ENCODE data around the gene UBE2S. TPM values are rescaled to one million over a fixed set of nuclear protein-coding genes. Genes with fewer than 3 reads are reported as not detected.
"Not testable (repeated sequence)": the region's sequence is repeated elsewhere in the genome, so short reads cannot be mapped to it uniquely, and the experiment has no call there.

UBE2S gene
- total RNA-seq, 2 experiments from 2014 or later = 50.9 to 62.9 TPM

DNA sequence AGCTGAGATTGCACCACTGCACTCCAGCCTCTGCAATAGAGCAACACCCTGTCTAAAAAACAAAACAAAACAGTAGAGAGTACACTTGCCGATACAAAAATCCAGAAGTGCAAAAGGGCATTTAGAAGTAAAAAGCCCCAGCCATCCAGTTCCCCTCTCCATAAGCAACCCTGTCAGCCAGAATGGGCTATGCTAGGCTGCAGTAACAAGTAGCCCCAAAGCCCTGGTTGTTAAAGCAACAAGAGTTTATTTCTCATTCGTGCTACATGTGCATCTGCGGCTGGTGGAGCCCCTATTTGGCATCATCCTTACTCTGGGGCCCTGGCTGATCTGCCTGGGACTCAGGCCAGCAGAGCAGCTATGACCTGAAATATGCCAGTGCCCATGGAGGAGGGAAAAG is 16.9 kb upstream of the UBE2S start:
- intact Hi-C loops (cut with DNase I, micrococcal nuclease) = no loop called here
- CTCF ChIA-PET = no interaction called here
- Histone ChIP-seq H3K4me3 (ENCODE audit: low read length) (no peak overlapping the region), H3K36me3 (ENCODE audit: insufficient read depth, low read length) (no peaks in the 10 kb centered on the region), H3K9me3 (ENCODE audit: control insufficient read depth in 1 of 2, insufficient read depth in 1 of 2, low read length in 2 of 2) (peaks cover 0 to 4% of the 10 kb centered on the region in 2 experiments), H3K27ac (ENCODE audit: low read depth in 1 of 2, low read length in 2 of 2) (no peak overlapping the region), H3K4me1 (ENCODE audit: insufficient read depth, low read length) (peaks cover 23% of the 10 kb centered on the region), H3K27me3 (ENCODE audit: control insufficient read depth in 1 of 2, insufficient read depth in 2 of 2, low read length in 2 of 2) (peaks cover 7 to 8% of the 10 kb centered on the region in 2 experiments)
- Mint-ChIP-seq H3K27ac (no peak overlapping the region), H3K4me1 (ENCODE audit: low read depth) (peaks cover 22% of the 10 kb centered on the region), H3K9me3 (no peaks in the 10 kb centered on the region), H3K27me3 (peaks cover 11% of the 10 kb centered on the region), H3K4me3 (no peak overlapping the region), H3K36me3 (ENCODE audit: low read depth) (no peaks in the 10 kb centered on the region)
- ATAC-seq (ENCODE audit: poor library complexity) = no peak
- DNase-seq = no peak
- POLR2A ChIA-PET = no interaction called here
- TF ChIP-seq, protein P1, sequence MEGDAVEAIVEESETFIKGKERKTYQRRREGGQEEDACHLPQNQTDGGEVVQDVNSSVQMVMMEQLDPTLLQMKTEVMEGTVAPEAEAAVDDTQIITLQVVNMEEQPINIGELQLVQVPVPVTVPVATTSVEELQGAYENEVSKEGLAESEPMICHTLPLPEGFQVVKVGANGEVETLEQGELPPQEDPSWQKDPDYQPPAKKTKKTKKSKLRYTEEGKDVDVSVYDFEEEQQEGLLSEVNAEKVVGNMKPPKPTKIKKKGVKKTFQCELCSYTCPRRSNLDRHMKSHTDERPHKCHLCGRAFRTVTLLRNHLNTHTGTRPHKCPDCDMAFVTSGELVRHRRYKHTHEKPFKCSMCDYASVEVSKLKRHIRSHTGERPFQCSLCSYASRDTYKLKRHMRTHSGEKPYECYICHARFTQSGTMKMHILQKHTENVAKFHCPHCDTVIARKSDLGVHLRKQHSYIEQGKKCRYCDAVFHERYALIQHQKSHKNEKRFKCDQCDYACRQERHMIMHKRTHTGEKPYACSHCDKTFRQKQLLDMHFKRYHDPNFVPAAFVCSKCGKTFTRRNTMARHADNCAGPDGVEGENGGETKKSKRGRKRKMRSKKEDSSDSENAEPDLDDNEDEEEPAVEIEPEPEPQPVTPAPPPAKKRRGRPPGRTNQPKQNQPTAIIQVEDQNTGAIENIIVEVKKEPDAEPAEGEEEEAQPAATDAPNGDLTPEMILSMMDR (IDR thresholded peaks at IDR 0.05) = no peak

GRCh38 chr19:55423225-55424005 is 15.8 kb upstream of the UBE2S start:
- TF ChIP-seq, protein P1 (IDR thresholded peaks at IDR 0.05) = no peak
- no peak for ATAC-seq (ENCODE audit: poor library complexity)

DNA sequence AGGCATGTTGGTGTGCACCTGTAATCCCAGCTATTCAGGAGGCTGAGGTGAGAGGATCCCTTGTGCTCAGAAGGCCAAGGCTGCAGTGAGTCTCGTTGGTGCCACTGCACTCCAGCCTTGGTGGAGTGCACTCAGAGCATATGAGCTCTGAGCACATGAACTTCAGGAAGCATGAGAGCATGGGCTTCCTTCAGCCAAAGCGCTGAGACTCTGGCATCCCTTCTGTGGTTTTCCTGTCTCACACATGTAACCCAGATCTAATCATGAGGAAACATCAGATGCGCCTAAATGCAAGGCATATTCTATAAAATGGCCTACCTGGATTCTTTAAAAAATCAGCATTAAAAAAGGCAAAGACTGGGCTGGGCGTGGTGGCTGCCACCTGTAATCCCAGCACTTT is 13.7 kb upstream of the UBE2S start:
- not testable (repeated sequence) for H3K36me3 Mint-ChIP-seq (ENCODE audit: low read depth); H3K4me3 ChIP-seq (ENCODE audit: low read length)

More at GRCh38 chr19:55423225-55424005, 15.8 kb upstream of the UBE2S start:
- DNase-seq = no peak
- Histone ChIP-seq H3K27me3 (ENCODE audit: control insufficient read depth in 1 of 2, insufficient read depth in 2 of 2, low read length in 2 of 2) (peaks cover 2 to 5% of the 10 kb centered on the region in 2 experiments), H3K27ac (ENCODE audit: low read depth in 1 of 2, low read length in 2 of 2) (no peak overlapping the region), H3K9me3 (ENCODE audit: control insufficient read depth in 1 of 2, insufficient read depth in 1 of 2, low read length in 2 of 2) (no peaks in the 10 kb centered on the region), H3K36me3 (ENCODE audit: insufficient read depth, low read length) (no peaks in the 10 kb centered on the region), H3K4me1 (ENCODE audit: insufficient read depth, low read length) (peaks cover 24% of the 10 kb centered on the region), H3K4me3 (ENCODE audit: low read length) (no peak overlapping the region)
- Mint-ChIP-seq H3K27ac (no peak overlapping the region), H3K27me3 (peaks cover 1% of the 10 kb centered on the region), H3K9me3 (no peaks in the 10 kb centered on the region), H3K4me1 (ENCODE audit: low read depth) (peaks cover 23% of the 10 kb centered on the region), H3K4me3 (no peak overlapping the region), H3K36me3 (ENCODE audit: low read depth) (no peaks in the 10 kb centered on the region)
- intact Hi-C loops (cut with DNase I, micrococcal nuclease) = no loop called here
- ChIA-PET CTCF (no interaction called here), POLR2A (no interaction called here)

More for the DNA sequence above, 13.7 kb upstream of the UBE2S start:
- POLR2A ChIA-PET = interaction anchor here (1.7 kb wide), 1 partner anchor 13 kb away, joined by 13 read pairs; the partner anchor contains the start of gene UBE2S
- H3K27me3 Mint-ChIP-seq; H3K27ac ChIP-seq (ENCODE audit: low read depth in 1 of 2, low read length in 2 of 2); intact Hi-C loops (cut with DNase I, micrococcal nuclease); H3K27me3 ChIP-seq (ENCODE audit: control insufficient read depth in 1 of 2, insufficient read depth in 2 of 2, low read length in 2 of 2); H3K36me3 ChIP-seq (ENCODE audit: insufficient read depth, low read length); H3K9me3 Mint-ChIP-seq; H3K9me3 ChIP-seq (ENCODE audit: control insufficient read depth in 1 of 2, insufficient read depth in 1 of 2, low read length in 2 of 2): not testable (repeated sequence)
- DNase-seq (peak in 10 of 14 experiments; percentile 13 to 77 (median 38)), ATAC-seq (ENCODE audit: poor library complexity) (peak; percentile 94)
- Mint-ChIP-seq H3K4me1 (ENCODE audit: low read depth) (peaks cover 28% of the 10 kb centered on the region), H3K27ac (peak overlapping the region; percentile 68), H3K4me3 (peak overlapping the region; percentile 32)
- CTCF ChIA-PET = interaction anchor here (0.7 to 1.0 kb wide), 2 partner anchors 65 to 83 kb away, joined by 3 to 4 read pairs; no protein-coding TSS in a partner anchor
- H3K4me1 ChIP-seq (ENCODE audit: insufficient read depth, low read length) = peaks cover 31% of the 10 kb centered on the region

All from CD4-positive, alpha-beta T cell (primary cell).